Heart left ventricle (tissue), 16 donors: ENCODE measurements around the gene WTAP. TPM values are rescaled to one million over a fixed set of nuclear protein-coding genes. Genes with fewer than 3 reads are reported as not detected.
"Not testable (repeated sequence)": the region's sequence is repeated elsewhere in the genome, so short reads cannot be mapped to it uniquely, and the experiment has no call there.

Experiments used
- ATAC-seq, 4 donors: fragments of 200-7000 bp; cut with Tn5 transposase; one replicate each; pipeline ENCODE4 v1.9.1; 2020 to 2022; ENCODE audit warnings: moderate library complexity in 4 of 4, mild to moderate bottlenecking in 3 of 4, moderate number of reproducible peaks in 1 of 4
- DNase-seq, 5 donors: peaks; one replicate each; pipeline ENCODE4 v3.0.0-alpha.2; 2020
- H3K27ac ChIP-seq, 12 donors: fragments of 200-600 bp; sonication (generic) in 4 of 12; one replicate each; pipeline versions ENCODE4 v1.5.0 to v1.8.0; 2016 to 2022; ENCODE audit warnings: mild to moderate bottlenecking in 2 of 12
- H3K27me3 ChIP-seq, 9 donors: fragments of 200-600 bp; sonication (generic) in 2 of 9; one replicate each; pipeline versions ENCODE4 v1.5.1 to v1.8.0; 2016 to 2022; ENCODE audit warnings: mild to moderate bottlenecking in 3 of 9
- H3K36me3 ChIP-seq, 9 donors: fragments of 200-600 bp; sonication (generic) in 2 of 9; one replicate each; pipeline versions ENCODE4 v1.5.0 to v1.8.0; 2018 to 2022; ENCODE audit warnings: mild to moderate bottlenecking in 2 of 9
- H3K4me1 ChIP-seq, 12 donors: fragments of 200-600 bp; sonication (generic) in 4 of 12; one replicate each; pipeline versions ENCODE4 v1.5.0 to v1.8.0; 2016 to 2022; ENCODE audit warnings: mild to moderate bottlenecking in 3 of 12
- H3K4me3 ChIP-seq, 12 donors: fragments of 200-600 bp; sonication (generic) in 4 of 12; one replicate each; pipeline versions ENCODE4 v1.5.0 to v1.8.0; 2017 to 2022; ENCODE audit warnings: mild to moderate bottlenecking in 9 of 12, moderate library complexity in 4 of 12
- H3K9me3 ChIP-seq, 12 donors: fragments of 200-600 bp; sonication (generic) in 4 of 12; one replicate each; pipeline versions ENCODE4 v1.5.0 to v1.8.0; 2016 to 2022; ENCODE audit warnings: mild to moderate bottlenecking in 1 of 12
- POLR2A ChIP-seq, 2 donors: fragments of 450-650 bp; IDR thresholded peaks; one replicate each; pipeline ENCODE4 v1.6.1; 2017; ENCODE audit warnings: antibody characterized with exemption in 2 of 2, mild to moderate bottlenecking in 2 of 2, moderate library complexity in 2 of 2
- WGBS, 4 donors: extraction: QIAGEN DNeasy Blood & Tissue Kit in 2 of 4; methylation state at CpG; one replicate each; pipeline versions ENCODE4 v1.1.5 to v1.1.7; 2013 to 2018; 5-methylcytosine and 5-hydroxymethylcytosine counted together
- intact Hi-C, 10 donors: fragments of 100-400 bp; cut with DNase I; formaldehyde crosslinking; loops; one replicate each; pipeline versions ENCODE4 v1.11.1 to v1.14.2; 2022
- polyA plus RNA-seq, 2 donors: library from polyadenylated mRNA; stranded (reverse); fragments of 200-250 nt; gene quantifications; one replicate each; pipeline ENCODE4 v1.2.3, GENCODE V29; 2013
- total RNA-seq, 9 donors: library from RNA; depleted of rRNA in 2 of 9; stranded (reverse); fragments of >200 nt in 2 of 9; fragmentation: NEBNext Ultra II Directional in 3 of 9; extraction: Animal tissue kit (Norgen Biotek cat#: 25700) in 3 of 9; gene quantifications; one replicate each; pipeline versions ENCODE4 v1.1.0 to v1.2.4, GENCODE V29; 2016 to 2023
- TF ChIP-seq, protein P1 (sequence below), 12 donors: fragments of 200-600 bp; sonication (generic) in 4 of 12; IDR thresholded peaks; one replicate each; pipeline versions ENCODE4 v1.5.0 to v1.8.0; 2018 to 2022; ENCODE audit warnings: antibody characterized with exemption in 12 of 12, mild to moderate bottlenecking in 5 of 12
- donor health status: ischemic (EF 13 %, LVEDD 7.1; RV severe dilation, severe dysfunction).
- donor health status: healthy with polysubstance abuse.
- donor health status: DM: no; HTN: yes; CAD: no.
- donor health status: DM: no; HTN: no; CAD: no.
- donor health status: ischemic (EF 25% LVEDD 6.9; RV normal size, moderate dysfunction).
- donor health status: ischemic (EF 25% LVEDD 5.7; RV mildly dilated, moderate dysfunction).
- donor health status: healthy.
- donor health status: DM: yes; HTN: yes; CAD: no.
- donor health status: ischemic (EF 35%, LVEDD 5.7; RV mildly dilated, moderate dysfunction).
- donor health status: nonischemic (EF 11% LVEDD 7.7; RV severe dilation, severe dysfunction).
- donor health status: DM: yes; HTN: yes; CAD: no.
- donor health status: PGD.
- donor health status: ischemic (EF 29% LVEDD 5.4; RV normal size, mild dysfunction).
- donor health status: nonischemic (EF 23%, LVEDD 6.1; RV moderate dilation, normal function).

The WTAP gene
- total and polyA plus RNA-seq, 11 donors = 30.7 to 75.3 (median 48.2) TPM

DNA sequence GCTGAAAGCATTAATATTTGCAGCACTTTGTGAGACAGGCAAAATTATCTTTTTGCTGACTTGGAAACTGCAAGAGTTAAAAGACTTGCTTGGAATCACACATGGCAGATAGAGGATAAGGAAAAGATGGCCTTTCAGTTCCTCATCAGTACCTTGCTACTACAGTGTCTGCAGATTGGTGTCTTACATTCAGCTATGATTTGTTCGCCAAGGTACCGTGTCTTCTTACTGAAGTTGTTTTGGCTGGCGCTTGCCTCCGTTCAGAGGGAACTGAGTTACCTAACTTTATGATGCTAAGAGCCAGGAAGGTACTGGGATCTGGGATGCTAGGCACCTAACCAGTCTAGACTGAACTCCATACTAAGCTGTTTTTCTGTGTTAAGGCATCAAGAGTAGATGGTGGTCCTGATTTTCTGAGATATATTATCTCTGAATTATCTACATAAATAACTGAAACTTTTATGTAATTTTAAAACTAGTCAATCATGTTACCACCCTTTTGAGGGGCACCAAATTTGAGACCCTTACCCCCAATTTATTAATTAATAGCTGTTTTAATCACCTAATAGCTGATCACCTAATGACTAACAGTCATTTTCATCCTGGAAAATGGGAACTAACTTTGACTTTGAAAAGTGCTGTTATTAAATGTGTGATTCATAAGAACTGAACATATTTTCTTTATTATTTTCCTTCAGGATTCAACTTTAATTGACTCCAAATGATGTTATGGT lies 2.5 kb downstream of the WTAP start:
- intact Hi-C loops = loop anchor here in 7 of 10 donors (5.0 kb wide), 4 partner anchors 33 to 63 kb away; partner anchors contain the start of genes TCP1 (in 4 of the 7), ACAT2 (in 1 of the 7), MRPL18 (in 1 of the 7) and SOD2 (in 1 of the 7)
- H3K4me1 ChIP-seq = peaks cover 3 to 77% (median 52%) of the 10 kb centered on the region in 12 donors
- TF ChIP-seq POLR2A (IDR thresholded peaks at IDR 0.05) = no peak
- TF ChIP-seq, protein P1, sequence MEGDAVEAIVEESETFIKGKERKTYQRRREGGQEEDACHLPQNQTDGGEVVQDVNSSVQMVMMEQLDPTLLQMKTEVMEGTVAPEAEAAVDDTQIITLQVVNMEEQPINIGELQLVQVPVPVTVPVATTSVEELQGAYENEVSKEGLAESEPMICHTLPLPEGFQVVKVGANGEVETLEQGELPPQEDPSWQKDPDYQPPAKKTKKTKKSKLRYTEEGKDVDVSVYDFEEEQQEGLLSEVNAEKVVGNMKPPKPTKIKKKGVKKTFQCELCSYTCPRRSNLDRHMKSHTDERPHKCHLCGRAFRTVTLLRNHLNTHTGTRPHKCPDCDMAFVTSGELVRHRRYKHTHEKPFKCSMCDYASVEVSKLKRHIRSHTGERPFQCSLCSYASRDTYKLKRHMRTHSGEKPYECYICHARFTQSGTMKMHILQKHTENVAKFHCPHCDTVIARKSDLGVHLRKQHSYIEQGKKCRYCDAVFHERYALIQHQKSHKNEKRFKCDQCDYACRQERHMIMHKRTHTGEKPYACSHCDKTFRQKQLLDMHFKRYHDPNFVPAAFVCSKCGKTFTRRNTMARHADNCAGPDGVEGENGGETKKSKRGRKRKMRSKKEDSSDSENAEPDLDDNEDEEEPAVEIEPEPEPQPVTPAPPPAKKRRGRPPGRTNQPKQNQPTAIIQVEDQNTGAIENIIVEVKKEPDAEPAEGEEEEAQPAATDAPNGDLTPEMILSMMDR (IDR thresholded peaks at IDR 0.05) = no peak

GRCh38 chr6:159730332-159730676 lies 3.0 kb downstream of the WTAP start:
- no peak for DNase-seq
- H3K9me3 ChIP-seq = no peaks in the 10 kb centered on the region
- 57 to 66% (median 61%) methylated on average over 6 of the region's 6 CpGs for WGBS, 4 donors
- peak overlapping the region in 3 of 12 donors; percentile 88 to 93 (median 93) for H3K4me3 ChIP-seq
- H3K36me3 ChIP-seq = peaks cover 0 to 10% (median 0%) of the 10 kb centered on the region in 9 donors
- peaks cover 3 to 77% (median 52%) of the 10 kb centered on the region in 12 donors for H3K4me1 ChIP-seq
- no peak for ATAC-seq
- peak overlapping the region in 2 of 12 donors; percentile 1 to 6 for H3K27ac ChIP-seq
- no peaks in the 10 kb centered on the region for H3K27me3 ChIP-seq
- TF ChIP-seq, protein P1 (IDR thresholded peaks at IDR 0.05) = no peak
- no peak for TF ChIP-seq POLR2A (IDR thresholded peaks at IDR 0.05)
- intact Hi-C loops = no loop called here

More for the DNA sequence above, 2.5 kb downstream of the WTAP start:
- DNase-seq = no peak
- no peaks in the 10 kb centered on the region for H3K9me3 ChIP-seq
- no peaks in the 10 kb centered on the region for H3K27me3 ChIP-seq
- H3K4me3 ChIP-seq = peak overlapping the region in 9 of 12 donors; percentile 5 to 98 (median 93)
- ATAC-seq = no peak
- H3K27ac ChIP-seq = peak overlapping the region in 3 of 12 donors; percentile 1 to 99 (median 98)
- WGBS, 4 donors = 18 to 24% (median 19%) methylated on average over 4 of the region's 4 CpGs
- H3K36me3 ChIP-seq = peaks cover 0 to 10% (median 0%) of the 10 kb centered on the region in 9 donors

- Histone ChIP-seq H3K4me1 (peaks cover 3 to 86% (median 54%) of the 10 kb centered on the region in 12 donors), H3K36me3 (peaks cover 0 to 19% (median 7%) of the 10 kb centered on the region in 9 donors)
- ATAC-seq, H3K4me3 ChIP-seq, H3K27me3 ChIP-seq, intact Hi-C loops, H3K9me3 ChIP-seq, DNase-seq, H3K27ac ChIP-seq: not testable (repeated sequence)
- 91 to 96% (median 91%) methylated on average over 12 of the region's 12 CpGs for WGBS, 4 donors
Observed at GRCh38 chr6:159732550-159732949, 5.2 kb downstream of the WTAP start.

DNA sequence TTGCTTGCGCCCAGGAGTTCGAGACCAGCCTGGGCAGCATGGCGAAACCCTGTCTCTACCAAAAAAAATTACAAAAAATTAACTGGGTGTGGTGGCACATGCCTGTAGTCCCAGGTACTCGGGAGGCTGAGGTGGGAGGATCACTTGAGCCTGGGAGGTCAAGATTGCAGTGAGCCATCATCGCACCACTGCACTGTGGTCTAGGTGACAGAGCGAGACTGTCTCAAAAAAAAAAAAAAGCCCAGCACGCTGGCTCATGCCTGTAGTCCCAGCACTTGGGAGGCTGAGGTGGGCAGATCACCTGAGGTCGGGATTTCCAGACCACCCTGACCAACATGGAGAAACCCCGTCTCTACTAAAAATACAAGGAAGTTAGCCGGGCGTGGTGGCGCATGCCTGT lies 6.1 kb downstream of the WTAP start:
- DNase-seq, H3K4me3 ChIP-seq, H3K27me3 ChIP-seq, H3K9me3 ChIP-seq, ATAC-seq, H3K27ac ChIP-seq, intact Hi-C loops: not testable (repeated sequence)
- 90 to 98% (median 94%) methylated on average over 12 of the region's 12 CpGs for WGBS, 4 donors
- H3K36me3 ChIP-seq = peaks cover 0 to 28% (median 15%) of the 10 kb centered on the region in 9 donors
- peaks cover 3 to 95% (median 55%) of the 10 kb centered on the region in 12 donors for H3K4me1 ChIP-seq

- Histone ChIP-seq H3K9me3 (no peaks in the 10 kb centered on the region), H3K36me3 (peaks cover 0 to 54% (median 51%) of the 10 kb centered on the region in 9 donors), H3K27me3 (no peaks in the 10 kb centered on the region), H3K27ac (no peak overlapping the region), H3K4me3 (no peak overlapping the region), H3K4me1 (peaks cover 0 to 74% (median 29%) of the 10 kb centered on the region in 12 donors)
- WGBS, 4 donors = 85 to 93% (median 89%) methylated on average over 7 of the region's 7 CpGs
- DNase-seq (no peak), ATAC-seq (no peak)
- intact Hi-C loops = no loop called here
- TF ChIP-seq, protein P1 (IDR thresholded peaks at IDR 0.05) = no peak
- TF ChIP-seq POLR2A (IDR thresholded peaks at IDR 0.05) = no peak
Observed at GRCh38 chr6:159736908-159737307, 9.6 kb downstream of the WTAP start.
